Calu3 (cell line): ENCODE measurements around the gene CPS1. TPM values are rescaled to one million over a fixed set of nuclear protein-coding genes. Genes with fewer than 3 reads are reported as not detected.

Experiments
- BruUV-seq: library from RNA; stranded (reverse); fragments of 400-500 nt; replicated peaks from 2 replicates; lab custom pipeline; 2021; lab: Mats Ljungman, UMichigan
- CTCF ChIA-PET: fragments of 300-600 bp; sonication (Branson Sonifier 250); formaldehyde crosslinking; loops from one replicate; lab custom pipeline; 2022; ENCODE audit warnings: antibody characterized with exemption; lab: Charles Lee
- DNase-seq: peaks from one replicate; pipeline ENCODE4 v3.0.0; 2022
- H3K27ac Mint-ChIP-seq: one replicate; pipeline ENCODE4 v1.8.0; 2022; ENCODE audit warnings: mixed read lengths; ENCODE audit not compliant: unreplicated experiment
- H3K27me3 Mint-ChIP-seq: one replicate; pipeline ENCODE4 v1.8.0; 2022; ENCODE audit warnings: mixed read lengths; ENCODE audit not compliant: unreplicated experiment
- H3K36me3 Mint-ChIP-seq: one replicate; pipeline ENCODE4 v1.8.0; 2022; ENCODE audit warnings: mild to moderate bottlenecking, moderate library complexity, mixed read lengths; ENCODE audit not compliant: insufficient read depth, unreplicated experiment
- H3K4me1 Mint-ChIP-seq: one replicate; pipeline ENCODE4 v1.8.0; 2022; ENCODE audit warnings: mild to moderate bottlenecking, low read depth, mixed read lengths; ENCODE audit not compliant: unreplicated experiment
- H3K4me3 Mint-ChIP-seq: one replicate; pipeline ENCODE4 v1.8.0; 2022; ENCODE audit warnings: mild to moderate bottlenecking, low read depth, moderate library complexity, mixed read lengths; ENCODE audit not compliant: unreplicated experiment
- H3K9me3 Mint-ChIP-seq: one replicate; pipeline ENCODE4 v1.8.0; 2022; ENCODE audit warnings: low read depth, mixed read lengths; ENCODE audit not compliant: unreplicated experiment
- intact Hi-C: fragments of 100-400 bp; cut with micrococcal nuclease; formaldehyde crosslinking; loops from one replicate; pipeline ENCODE4 v1.10.0; 2022; ENCODE audit not compliant: unreplicated experiment
- total RNA-seq: library from RNA; stranded (reverse); gene quantifications from 2 replicates; pipeline ENCODE4 v1.2.3, GENCODE V29; 2022
- TF ChIP-seq, protein P1 (sequence below): fragments of 200-600 bp; IDR thresholded peaks from one replicate; pipeline ENCODE4 v1.8.0; 2022; ENCODE audit warnings: antibody characterized with exemption; ENCODE audit not compliant: unreplicated experiment

The CPS1 gene
- total RNA-seq, 1 experiment from 2014 or later, result 0.80 TPM

DNA sequence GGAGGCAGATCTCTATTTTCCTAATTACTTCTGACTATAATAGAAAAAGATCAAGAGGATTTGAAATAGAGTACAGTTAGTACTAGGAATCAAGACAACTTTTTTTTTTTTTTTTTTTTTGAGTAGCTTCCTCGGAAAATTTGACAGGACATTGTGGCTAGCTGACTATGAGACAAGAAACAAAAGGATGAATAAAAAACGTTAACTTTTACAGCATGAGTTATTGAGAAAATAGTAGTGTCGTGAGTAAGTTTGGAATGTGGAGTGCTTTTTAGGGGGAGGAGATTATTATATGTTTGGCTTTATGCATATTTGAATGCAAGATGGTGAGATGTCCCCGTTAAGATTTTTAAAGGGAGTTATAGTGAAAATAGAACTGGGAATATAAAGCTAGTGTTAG is 27.7 kb upstream of the CPS1 start:
- TF ChIP-seq, protein P1, sequence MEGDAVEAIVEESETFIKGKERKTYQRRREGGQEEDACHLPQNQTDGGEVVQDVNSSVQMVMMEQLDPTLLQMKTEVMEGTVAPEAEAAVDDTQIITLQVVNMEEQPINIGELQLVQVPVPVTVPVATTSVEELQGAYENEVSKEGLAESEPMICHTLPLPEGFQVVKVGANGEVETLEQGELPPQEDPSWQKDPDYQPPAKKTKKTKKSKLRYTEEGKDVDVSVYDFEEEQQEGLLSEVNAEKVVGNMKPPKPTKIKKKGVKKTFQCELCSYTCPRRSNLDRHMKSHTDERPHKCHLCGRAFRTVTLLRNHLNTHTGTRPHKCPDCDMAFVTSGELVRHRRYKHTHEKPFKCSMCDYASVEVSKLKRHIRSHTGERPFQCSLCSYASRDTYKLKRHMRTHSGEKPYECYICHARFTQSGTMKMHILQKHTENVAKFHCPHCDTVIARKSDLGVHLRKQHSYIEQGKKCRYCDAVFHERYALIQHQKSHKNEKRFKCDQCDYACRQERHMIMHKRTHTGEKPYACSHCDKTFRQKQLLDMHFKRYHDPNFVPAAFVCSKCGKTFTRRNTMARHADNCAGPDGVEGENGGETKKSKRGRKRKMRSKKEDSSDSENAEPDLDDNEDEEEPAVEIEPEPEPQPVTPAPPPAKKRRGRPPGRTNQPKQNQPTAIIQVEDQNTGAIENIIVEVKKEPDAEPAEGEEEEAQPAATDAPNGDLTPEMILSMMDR, result no peak
- Mint-ChIP-seq H3K27me3 (no peaks in the 10 kb centered on the region), H3K4me1 (peaks cover 8% of the 10 kb centered on the region), H3K36me3 (no peaks in the 10 kb centered on the region), H3K27ac (no peak overlapping the region), H3K4me3 (no peak overlapping the region), H3K9me3 (peaks cover 3% of the 10 kb centered on the region)
- BruUV-seq, result no TSS peak
- CTCF ChIA-PET, result no interaction called here
- intact Hi-C loops, result no loop called here
- no peak for DNase-seq

DNA sequence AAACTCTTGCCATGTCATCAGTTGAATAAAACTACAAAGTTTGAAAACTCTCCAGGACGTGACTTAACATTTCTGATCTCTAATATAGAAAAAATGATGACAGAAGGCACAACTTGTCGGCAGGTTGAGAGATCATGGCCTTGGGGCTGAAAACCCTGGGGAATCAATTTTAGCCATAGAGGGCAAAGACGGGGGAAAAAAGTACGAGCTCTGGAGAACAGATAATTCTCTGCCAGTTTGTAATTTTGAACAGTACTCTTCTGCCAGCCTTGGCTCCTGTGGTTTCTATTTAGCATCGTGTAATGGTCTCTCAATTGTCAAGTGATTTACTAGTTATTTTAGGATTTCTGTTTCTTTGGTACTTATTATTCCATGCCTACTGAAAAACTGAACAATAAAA is 25.3 kb upstream of the CPS1 start:
- Mint-ChIP-seq H3K36me3 (no peaks in the 10 kb centered on the region), H3K9me3 (no peaks in the 10 kb centered on the region), H3K27ac (no peak overlapping the region), H3K4me1 (peaks cover 8% of the 10 kb centered on the region), H3K4me3 (no peak overlapping the region), H3K27me3 (no peaks in the 10 kb centered on the region)
- no TSS peak for BruUV-seq
- intact Hi-C loops, result no loop called here
- no peak for DNase-seq
- TF ChIP-seq, protein P1, result no peak
- CTCF ChIA-PET, result interaction anchor here (1.6 kb wide), 1 partner anchor 10 kb away, joined by 3 read pairs; no protein-coding TSS in a partner anchor

DNA sequence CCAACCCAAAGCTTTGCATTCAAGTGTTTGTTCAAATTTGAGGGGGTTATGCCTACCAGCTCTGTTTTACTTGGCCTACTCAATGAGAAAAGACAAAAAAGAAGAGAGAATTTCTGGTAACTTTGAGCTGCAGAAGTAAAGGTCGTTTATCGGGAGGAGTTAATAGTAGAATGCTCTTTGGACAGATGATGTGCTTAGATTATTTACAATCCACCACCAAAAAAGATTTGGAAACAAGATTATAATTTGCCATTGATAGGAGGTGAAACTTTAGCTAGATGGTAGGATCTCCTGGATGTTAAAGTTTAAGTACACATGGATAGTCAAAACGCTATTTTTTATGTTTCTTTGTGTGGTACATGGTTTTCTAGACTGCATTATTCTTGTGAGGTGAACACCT is 24.9 kb upstream of the CPS1 start:
- intact Hi-C loops, result no loop called here
- no peak for DNase-seq
- no peak overlapping the region for H3K27ac Mint-ChIP-seq
- TF ChIP-seq, protein P1, result no peak
- no peaks in the 10 kb centered on the region for H3K36me3 Mint-ChIP-seq
- CTCF ChIA-PET, result interaction anchor here (1.5 to 1.6 kb wide), 2 partner anchors 10 to 29 kb away, joined by 3 to 4 read pairs; no protein-coding TSS in a partner anchor
- H3K4me1 Mint-ChIP-seq, result peaks cover 8% of the 10 kb centered on the region
- no peak overlapping the region for H3K4me3 Mint-ChIP-seq
- H3K27me3 Mint-ChIP-seq, result no peaks in the 10 kb centered on the region
- no TSS peak for BruUV-seq
- no peaks in the 10 kb centered on the region for H3K9me3 Mint-ChIP-seq

DNA sequence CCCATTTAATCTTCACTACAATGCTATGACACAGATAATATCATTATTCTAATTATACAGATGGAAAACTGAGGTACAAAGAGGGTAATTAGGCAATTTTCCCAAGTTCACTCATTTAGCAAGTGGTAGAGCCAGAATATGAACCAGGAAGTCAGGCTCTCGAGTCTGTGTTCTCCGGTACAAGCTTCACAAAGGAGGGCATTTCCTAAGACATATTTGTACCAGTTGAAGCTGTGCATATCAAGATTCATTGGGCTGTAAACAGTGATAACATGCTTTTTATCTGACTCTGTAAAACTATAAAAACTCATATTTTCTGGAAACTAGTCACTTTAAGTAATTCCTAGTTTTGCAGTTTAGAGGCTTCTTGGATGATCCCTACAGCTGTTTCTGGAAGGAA is 23.0 kb upstream of the CPS1 start:
- no peak for DNase-seq
- intact Hi-C loops, result no loop called here
- TF ChIP-seq, protein P1, result no peak
- CTCF ChIA-PET, result no interaction called here
- Mint-ChIP-seq H3K9me3 (no peaks in the 10 kb centered on the region), H3K36me3 (no peaks in the 10 kb centered on the region), H3K4me3 (no peak overlapping the region), H3K4me1 (no peaks in the 10 kb centered on the region), H3K27ac (no peak overlapping the region), H3K27me3 (no peaks in the 10 kb centered on the region)
- no TSS peak for BruUV-seq
